Mucosa of stomach (tissue), 1 donor: ENCODE data around the gene CRLF1.

ENCODE experiments used
- H3K27me3 ChIP-seq: one replicate; pipeline ENCODE4 v1.7.0; 2013; ENCODE audit warnings: mild to moderate bottlenecking, low read length; ENCODE audit not compliant: control insufficient read depth, insufficient read depth
- H3K36me3 ChIP-seq: one replicate; pipeline ENCODE4 v1.7.0; 2013; ENCODE audit warnings: low read length; ENCODE audit not compliant: control insufficient read depth, insufficient read depth
- H3K4me1 ChIP-seq: one replicate; pipeline ENCODE4 v1.7.0; 2013; ENCODE audit warnings: mild to moderate bottlenecking, low read length; ENCODE audit not compliant: control insufficient read depth, insufficient read depth
- H3K4me3 ChIP-seq: one replicate; pipeline ENCODE4 v1.7.0; 2013; ENCODE audit warnings: low read length
- H3K9ac ChIP-seq: one replicate; pipeline ENCODE4 v1.7.0; 2013; ENCODE audit warnings: mild to moderate bottlenecking, low read length, moderate library complexity
- H3K9me3 ChIP-seq: one replicate; pipeline ENCODE4 v1.7.0; 2013; ENCODE audit warnings: mild to moderate bottlenecking, low read length, moderate library complexity; ENCODE audit not compliant: control insufficient read depth
- donor health status: Pancreatic carcinoma.

CRLF1 gene

DNA sequence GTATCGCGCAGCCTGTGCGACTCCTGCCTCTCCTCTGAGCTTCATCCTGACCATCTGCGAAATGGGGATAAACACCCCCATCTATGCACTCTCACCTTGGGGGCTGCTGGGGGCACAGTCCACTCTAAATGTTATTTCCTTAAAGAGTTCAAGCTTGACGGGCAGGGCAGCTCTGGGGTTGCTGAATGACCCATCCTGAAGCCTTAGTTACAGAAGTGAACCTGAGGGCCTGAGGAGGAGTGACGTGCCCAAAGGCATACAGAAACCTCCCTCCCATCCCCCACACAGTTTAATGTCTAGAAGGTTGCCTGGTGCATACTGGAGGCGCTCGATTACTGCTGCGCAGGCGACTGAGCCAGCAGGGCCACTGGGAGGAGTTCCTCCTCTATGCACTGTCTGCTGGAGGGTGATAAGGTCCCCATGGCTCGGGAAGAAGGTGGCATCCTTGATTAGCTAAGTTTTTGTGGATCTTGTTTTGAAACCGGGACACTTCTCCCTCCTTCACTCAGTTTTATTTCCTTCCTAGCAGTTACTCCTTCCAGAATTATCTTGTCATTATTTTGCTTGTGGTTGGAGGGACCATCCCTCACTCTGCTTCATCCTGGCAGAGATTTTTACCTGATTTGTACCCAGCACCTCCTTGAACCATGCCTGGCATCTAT, 62.7 kb downstream of the CRLF1 start:
- Histone ChIP-seq H3K4me1 (peaks cover 14% of the 10 kb centered on the region), H3K27me3 (no peaks in the 10 kb centered on the region), H3K9me3 (no peaks in the 10 kb centered on the region), H3K4me3 (peak overlapping the region; percentile 36), H3K9ac (peak overlapping the region; percentile 62), H3K36me3 (no peaks in the 10 kb centered on the region)
